ENCODE measurements around the gene OR12D3. TPM values are rescaled to one million over a fixed set of nuclear protein-coding genes. Genes with fewer than 3 reads are reported as not detected.

The OR12D3 gene
- total RNA-seq, 1 experiment from 2014 or later, result not detected

- TF ChIP-seq CTCF (IDR thresholded peaks at IDR 0.05; ENCODE audit: unreplicated experiment), result peak; percentile 28
- CTCF ChIA-PET, result interaction anchor here (0.6 to 1.5 kb wide), 2 partner anchors 188 to 218 kb away, joined by 3 read pairs; partner anchors contain the start of gene GABBR1
- Mint-ChIP-seq H3K36me3 (ENCODE audit: insufficient read depth, unreplicated experiment) (no peaks in the 10 kb centered on the region), H3K4me3 (ENCODE audit: low read depth, unreplicated experiment) (no peak within 1 kb of the TSS), H3K27me3 (ENCODE audit: unreplicated experiment) (no peaks in the 10 kb centered on the region), H3K27ac (ENCODE audit: unreplicated experiment) (no peak within 1 kb of the TSS), H3K4me1 (ENCODE audit: low read depth, unreplicated experiment) (no peaks in the 10 kb centered on the region), H3K9me3 (ENCODE audit: low read depth, unreplicated experiment) (peaks cover 10% of the 10 kb centered on the region)
- DNase-seq, result peak; percentile 36
- intact Hi-C loops (cut with micrococcal nuclease; ENCODE audit: unreplicated experiment), result loop anchor here (1.0 to 10.0 kb wide), 3 partner anchors 47 to 175 kb away; no protein-coding TSS in a partner anchor
- BruUV-seq (replicated peaks), result no TSS peak
These were observed 39.5 kb upstream of the OR12D3 start, which contains the start of gene OR12D1 for GRCh38 chr6:29414588-29414987. TSS of gene OR12D1 (plus strand) at chr6:29414928.

GRCh38 chr6:29403801-29404200 is 28.7 kb upstream of the OR12D3 start:
- no peaks in the 10 kb centered on the region for H3K36me3 Mint-ChIP-seq (ENCODE audit: insufficient read depth, unreplicated experiment)
- no peak for DNase-seq
- H3K27ac Mint-ChIP-seq (ENCODE audit: unreplicated experiment), result no peak overlapping the region
- BruUV-seq (replicated peaks), result no TSS peak
- no peaks in the 10 kb centered on the region for H3K9me3 Mint-ChIP-seq (ENCODE audit: low read depth, unreplicated experiment)
- H3K4me1 Mint-ChIP-seq (ENCODE audit: low read depth, unreplicated experiment), result no peaks in the 10 kb centered on the region
- no peaks in the 10 kb centered on the region for H3K27me3 Mint-ChIP-seq (ENCODE audit: unreplicated experiment)
- intact Hi-C loops (cut with micrococcal nuclease; ENCODE audit: unreplicated experiment), result no loop called here
- no peak for TF ChIP-seq CTCF (IDR thresholded peaks at IDR 0.05; ENCODE audit: unreplicated experiment)
- CTCF ChIA-PET, result no interaction called here
- H3K4me3 Mint-ChIP-seq (ENCODE audit: low read depth, unreplicated experiment), result no peak overlapping the region

GRCh38 chr6:29399525-29399924 is 24.4 kb upstream of the OR12D3 start:
- intact Hi-C loops (cut with micrococcal nuclease; ENCODE audit: unreplicated experiment), result no loop called here
- no peak for DNase-seq
- H3K4me3 Mint-ChIP-seq (ENCODE audit: low read depth, unreplicated experiment), result no peak overlapping the region
- CTCF ChIA-PET, result no interaction called here
- no peaks in the 10 kb centered on the region for H3K4me1 Mint-ChIP-seq (ENCODE audit: low read depth, unreplicated experiment)
- BruUV-seq (replicated peaks), result no TSS peak
- H3K9me3 Mint-ChIP-seq (ENCODE audit: low read depth, unreplicated experiment), result no peaks in the 10 kb centered on the region
- no peaks in the 10 kb centered on the region for H3K36me3 Mint-ChIP-seq (ENCODE audit: insufficient read depth, unreplicated experiment)
- no peaks in the 10 kb centered on the region for H3K27me3 Mint-ChIP-seq (ENCODE audit: unreplicated experiment)
- H3K27ac Mint-ChIP-seq (ENCODE audit: unreplicated experiment), result no peak overlapping the region
- no peak for TF ChIP-seq CTCF (IDR thresholded peaks at IDR 0.05; ENCODE audit: unreplicated experiment)

- no peaks in the 10 kb centered on the region for H3K27me3 Mint-ChIP-seq (ENCODE audit: unreplicated experiment)
- intact Hi-C loops (cut with micrococcal nuclease; ENCODE audit: unreplicated experiment), result no loop called here
These were observed 20.2 kb upstream of the OR12D3 start, which contains the start of gene OR12D2 for GRCh38 chr6:29395331-29395730. TSS of gene OR12D2 (plus strand) at chr6:29395631. CDS start at chr6:29396700, 1,069 bp downstream.

More at GRCh38 chr6:29395331-29395730, 20.2 kb upstream of the OR12D3 start, which contains the start of gene OR12D2:
- Mint-ChIP-seq H3K27ac (ENCODE audit: unreplicated experiment) (no peak within 1 kb of the TSS), H3K4me3 (ENCODE audit: low read depth, unreplicated experiment) (no peak within 1 kb of the TSS), H3K9me3 (ENCODE audit: low read depth, unreplicated experiment) (no peaks in the 10 kb centered on the region), H3K4me1 (ENCODE audit: low read depth, unreplicated experiment) (no peaks in the 10 kb centered on the region), H3K36me3 (ENCODE audit: insufficient read depth, unreplicated experiment) (no peaks in the 10 kb centered on the region)
- DNase-seq, result no peak
- no TSS peak for BruUV-seq (replicated peaks)
- CTCF ChIA-PET, result no interaction called here
- no peak for TF ChIP-seq CTCF (IDR thresholded peaks at IDR 0.05; ENCODE audit: unreplicated experiment)

Data from Calu3 (cell line).